Inflammatory macrophage treated with lipopolysaccharide for 1 hour (primary cell): Measurements from ENCODE around the gene COX7B.
"Not testable (repeated sequence)": the region's sequence is repeated elsewhere in the genome, so short reads cannot be mapped to it uniquely, and the experiment has no call there.

Experiments used
- DNase-seq, 2 donors: peaks; one replicate each; pipeline ENCODE4 v3.0.0-alpha.2; 2020 to 2022

Gene COX7B

GRCh38 chrX:77899081-77899828, at the start of gene COX7B:
Gene COX7B, plus strand, starts transcription at chrX:77899468. Its CDS starts 86 bp downstream, at chrX:77899554.
- DNase-seq: peak; percentile 95

GRCh38 chrX:77875372-77875771, 23.9 kb upstream of the COX7B start:
- no peak for DNase-seq

- DNase-seq: not testable (repeated sequence)
These were observed 17.9 kb upstream of the COX7B start for GRCh38 chrX:77881418-77881817.

GRCh38 chrX:77892887-77893286, 6.4 kb upstream of the COX7B start:
- no peak for DNase-seq

GRCh38 chrX:77893713-77894112, 5.6 kb upstream of the COX7B start:
- no peak for DNase-seq

- DNase-seq: peak; percentile 93 to 95
These were observed 4.1 kb upstream of the COX7B start, which contains the start of gene MAGT1 for GRCh38 chrX:77894921-77895886. Gene MAGT1, minus strand, starts transcription at chrX:77895435. Its CDS starts 25 bp downstream, at chrX:77895410.

- peak; percentile 63 to 64 for DNase-seq
These were observed 1.4 kb downstream of the COX7B start for GRCh38 chrX:77900688-77901087.

GRCh38 chrX:77901506-77901905, 2.2 kb downstream of the COX7B start:
- no peak for DNase-seq

- peak; percentile 84 to 88 for DNase-seq
These were observed 11.0 kb downstream of the COX7B start, which contains the start of gene ATP7A for GRCh38 chrX:77910108-77910840. Gene ATP7A, plus strand, starts transcription at chrX:77910693. Its CDS starts 60,949 bp downstream, at chrX:77971642.

GRCh38 chrX:77917294-77917933, 18.1 kb downstream of the COX7B start:
- no peak for DNase-seq

- DNase-seq: peak in 1 of 2 donors; percentile 57
These were observed 19.3 kb downstream of the COX7B start for GRCh38 chrX:77918568-77918967.

GRCh38 chrX:77919370-77919769, 20.1 kb downstream of the COX7B start:
- DNase-seq: not testable (repeated sequence)

- DNase-seq: no peak
These were observed 23.5 kb downstream of the COX7B start for GRCh38 chrX:77922787-77923186.

GRCh38 chrX:77924320-77924859, 25.1 kb downstream of the COX7B start:
- no peak for DNase-seq

- no peak for DNase-seq
These were observed 26.5 kb downstream of the COX7B start for GRCh38 chrX:77925764-77926163.

GRCh38 chrX:77930581-77930980, 31.3 kb downstream of the COX7B start:
- no peak for DNase-seq

GRCh38 chrX:77935886-77936285, 36.6 kb downstream of the COX7B start:
- DNase-seq: no peak

GRCh38 chrX:77936299-77936698, 37.0 kb downstream of the COX7B start:
- DNase-seq: no peak

GRCh38 chrX:77937291-77937690, 38.0 kb downstream of the COX7B start:
- no peak for DNase-seq

- DNase-seq: peak in 1 of 2 donors; percentile 27
These were observed 38.9 kb downstream of the COX7B start for GRCh38 chrX:77938083-77938680.

GRCh38 chrX:77945031-77945430, 45.8 kb downstream of the COX7B start:
- DNase-seq: not testable (repeated sequence)
